Non-pigmented ciliary epithelial cell (primary cell): ENCODE data around the gene KIF18B.

ENCODE experiments used
- DNase-seq: peaks from one replicate; pipeline ENCODE4 v3.0.0-alpha.2; 2010; ENCODE audit warnings: low read depth

KIF18B gene

DNA sequence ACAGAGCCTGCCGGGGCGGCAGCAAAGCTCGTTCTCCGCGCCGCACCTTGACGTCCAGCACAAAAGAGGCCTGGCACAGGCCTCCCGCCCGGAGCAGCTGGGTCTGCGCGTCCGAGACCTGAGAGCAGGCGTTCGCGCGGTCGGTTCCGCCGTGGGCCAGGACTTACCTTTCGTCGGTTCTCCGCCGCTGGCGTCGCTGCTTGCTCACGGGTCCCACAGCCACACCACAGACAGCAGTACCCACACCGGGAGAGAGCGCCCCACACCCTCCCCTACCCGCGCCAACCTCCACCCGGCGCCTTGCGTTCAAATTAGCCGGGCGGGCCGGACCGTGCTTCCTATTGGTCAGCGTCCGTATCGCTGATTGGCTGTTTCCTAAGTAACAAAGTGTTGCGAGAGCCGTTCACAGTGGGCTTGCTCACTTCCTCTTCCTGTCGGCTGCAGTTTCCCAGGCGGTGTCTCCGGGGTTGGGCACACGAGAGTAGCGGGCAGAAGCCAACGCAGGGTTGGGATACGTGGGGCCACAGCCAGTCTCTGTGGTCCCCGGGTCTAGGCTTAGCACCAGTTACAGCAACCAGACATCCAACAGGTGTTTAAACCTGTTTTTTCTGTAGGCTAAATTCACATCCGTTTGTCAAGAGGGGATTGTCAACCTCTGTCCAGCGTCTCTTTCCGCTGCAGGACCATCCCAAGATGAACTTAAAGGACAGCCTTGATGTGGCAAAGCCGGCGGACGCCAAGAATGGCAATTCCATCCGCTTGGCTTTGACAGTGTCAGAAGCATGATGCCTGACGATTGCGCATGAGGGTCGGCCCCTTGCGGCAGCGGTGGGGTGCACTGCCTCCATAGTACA is at the start of gene KIF18B:
Gene KIF18B (minus strand): TSS at position 313 of the 854 bp plus-strand sequence. CDS start 11,429 bp downstream, outside the sequence.
- peak; percentile 78 for DNase-seq

DNA sequence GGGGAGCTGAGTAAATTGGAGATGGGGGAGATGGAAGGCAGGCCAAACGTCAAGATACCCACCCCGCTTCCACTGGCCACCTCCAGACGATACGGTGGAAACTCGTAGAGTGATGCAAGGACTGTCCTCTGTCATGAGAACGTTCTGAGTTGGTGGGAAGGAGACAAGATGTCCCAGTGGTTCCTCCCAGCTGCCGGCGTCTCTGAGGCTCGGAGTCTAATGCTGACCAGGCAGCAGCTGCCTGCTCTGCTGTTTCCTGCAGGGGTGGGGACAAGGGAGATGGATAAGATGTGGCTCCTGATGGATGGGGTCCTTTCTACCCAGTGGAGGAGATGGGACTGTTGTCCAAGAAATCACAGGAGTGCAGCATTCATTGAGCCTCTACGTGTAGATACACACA is 48.7 kb upstream of the KIF18B start:
- DNase-seq = no peak

DNA sequence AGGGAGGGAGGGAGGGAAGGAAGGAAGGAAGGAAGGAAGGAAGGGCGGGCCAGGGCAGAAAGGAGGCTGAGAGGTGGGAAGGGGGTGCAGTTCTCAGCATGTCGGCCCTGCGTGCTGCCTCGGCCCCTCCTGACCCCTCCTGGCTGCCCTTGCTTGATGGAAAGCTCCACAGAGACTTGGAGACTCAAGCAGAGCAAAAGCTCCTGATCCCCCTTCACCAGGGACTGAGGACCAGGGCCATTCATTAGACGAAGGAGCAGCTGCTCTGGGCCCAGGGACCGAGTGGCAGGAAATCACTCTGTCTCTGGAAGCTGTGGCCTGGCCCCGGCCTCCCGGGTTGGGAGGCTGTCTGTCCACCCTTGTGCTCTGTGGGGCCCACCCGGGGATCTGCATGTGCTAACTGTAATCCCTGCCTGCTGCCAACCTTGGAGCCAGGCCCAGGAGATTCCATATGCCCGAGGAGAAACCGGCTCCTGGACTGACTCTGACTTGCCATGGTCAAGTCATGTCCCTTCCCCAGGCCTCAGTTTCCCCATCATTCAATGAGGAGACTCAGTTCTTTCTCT is 47.9 kb upstream of the KIF18B start:
- DNase-seq = no peak

DNA sequence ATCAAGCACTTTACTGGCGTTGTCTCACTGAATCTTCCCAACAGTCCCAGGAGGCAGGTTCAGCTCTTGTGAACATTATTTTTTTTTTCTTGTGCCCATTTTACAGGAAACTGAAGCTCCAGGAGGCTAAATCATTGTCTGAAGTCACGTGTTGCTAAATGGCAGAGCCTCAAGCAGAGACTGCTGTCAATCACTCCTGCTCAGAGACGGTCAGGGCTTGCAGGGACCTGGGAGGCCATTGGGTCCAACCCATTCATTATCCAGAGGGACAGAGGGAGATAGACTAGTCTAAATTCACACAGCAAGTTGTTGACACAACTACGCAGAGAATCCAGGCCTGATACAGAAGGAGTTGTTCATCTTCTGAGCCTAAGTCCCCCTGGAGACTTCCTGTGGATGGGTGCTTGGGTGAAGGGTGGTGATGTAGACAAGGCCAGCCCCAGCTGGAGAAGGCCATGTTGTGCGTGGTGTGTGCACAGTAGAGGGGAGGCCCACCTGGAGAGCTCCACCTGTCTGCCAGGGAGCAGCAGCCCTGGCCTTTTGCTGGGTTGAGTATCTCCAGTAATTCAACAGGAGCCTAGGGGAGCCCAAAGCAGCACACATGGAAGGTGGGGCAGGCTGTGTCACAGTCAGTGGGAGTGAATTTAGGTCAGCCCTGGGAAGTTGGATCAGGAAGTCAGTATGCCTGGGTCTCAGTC is 44.8 kb upstream of the KIF18B start:
- DNase-seq = no peak

DNA sequence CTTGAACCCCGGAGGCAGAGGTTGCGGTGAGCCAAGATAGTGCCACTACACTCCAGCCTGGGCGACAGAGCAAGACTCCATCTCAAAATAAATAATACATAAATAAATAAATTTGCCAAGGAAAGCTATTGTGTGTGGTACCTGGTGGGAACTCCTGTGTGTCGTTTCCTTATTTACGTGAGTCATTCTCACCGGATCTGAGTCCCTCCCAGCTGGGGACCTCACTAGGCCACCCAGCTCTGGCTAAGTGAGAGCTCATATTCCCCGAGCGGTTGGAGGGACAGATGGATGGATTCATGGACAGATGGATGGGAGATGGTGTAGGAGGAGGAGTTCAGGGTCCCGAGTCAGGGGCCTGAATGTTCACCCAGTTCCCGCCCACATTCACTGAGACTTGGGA is 43.4 kb upstream of the KIF18B start:
- no peak for DNase-seq

DNA sequence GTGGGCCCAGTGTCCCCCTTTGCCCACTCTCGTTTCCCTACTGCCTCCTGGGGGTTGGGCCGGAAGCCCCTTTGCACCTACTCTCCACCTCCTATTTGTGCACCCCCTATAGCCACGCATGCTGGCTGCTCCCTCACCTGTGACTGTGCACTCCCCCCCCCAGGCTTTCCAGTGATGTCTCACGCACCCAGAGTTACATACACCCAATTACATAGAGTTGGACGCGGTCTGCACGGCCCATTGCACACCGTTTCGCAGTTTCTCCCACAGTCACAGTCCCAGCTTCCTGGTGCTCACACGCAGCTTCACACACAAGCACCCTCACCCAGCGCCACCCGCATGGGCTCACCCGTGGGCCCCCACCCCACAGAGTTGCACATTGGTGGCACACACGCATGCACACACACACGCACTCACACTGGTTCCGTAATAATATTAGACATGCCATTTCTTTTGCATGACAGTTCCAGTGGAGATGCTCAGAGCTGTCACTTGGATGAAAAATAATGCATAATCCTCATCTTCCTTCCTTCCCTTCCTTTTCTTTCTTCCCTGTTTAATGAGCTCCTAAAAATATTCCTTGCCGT is 42.1 kb upstream of the KIF18B start:
- DNase-seq = no peak

DNA sequence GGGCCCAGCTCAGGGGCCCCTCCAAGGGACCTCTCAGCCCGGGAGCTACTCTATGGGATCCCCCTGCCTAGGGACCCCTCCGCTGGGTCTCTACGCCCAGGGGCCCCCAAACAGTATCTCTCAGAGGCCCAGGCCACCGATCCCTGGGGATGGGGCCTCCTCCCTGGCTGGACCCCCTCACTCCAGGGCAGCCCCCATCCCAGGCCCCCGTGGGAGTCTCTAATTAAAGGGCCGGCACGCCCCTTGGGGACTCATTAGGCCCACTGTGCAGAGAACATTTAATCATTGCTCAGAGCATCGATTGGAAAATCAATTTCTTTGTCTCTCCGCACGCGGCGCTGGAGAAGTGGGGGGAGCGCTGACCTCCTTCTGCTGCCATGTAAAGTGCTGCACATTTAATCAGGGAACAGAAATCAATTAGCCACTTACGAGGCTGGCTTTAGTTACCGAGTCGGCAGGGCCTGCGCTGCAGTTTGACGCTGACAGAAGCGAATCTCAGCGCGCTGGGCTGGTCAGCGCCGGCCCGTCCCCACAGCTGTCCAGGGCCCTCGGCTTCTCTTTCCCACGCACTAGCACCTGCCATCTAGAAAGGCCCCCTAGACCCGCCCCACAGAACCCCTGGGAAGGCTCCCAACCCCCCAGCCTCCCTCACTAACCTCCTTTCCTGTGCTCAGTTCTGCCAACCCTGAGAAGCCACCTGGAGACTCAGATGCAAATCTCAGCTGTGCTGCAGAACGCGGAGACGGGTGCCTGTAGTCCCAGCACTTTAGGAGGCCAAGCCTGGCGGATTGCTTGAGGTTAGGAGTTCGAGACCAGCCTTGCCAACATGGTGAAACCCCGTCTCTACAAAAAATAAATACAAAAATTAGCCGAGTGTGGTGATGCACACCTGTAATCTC is 40.7 kb upstream of the KIF18B start:
- no peak for DNase-seq

DNA sequence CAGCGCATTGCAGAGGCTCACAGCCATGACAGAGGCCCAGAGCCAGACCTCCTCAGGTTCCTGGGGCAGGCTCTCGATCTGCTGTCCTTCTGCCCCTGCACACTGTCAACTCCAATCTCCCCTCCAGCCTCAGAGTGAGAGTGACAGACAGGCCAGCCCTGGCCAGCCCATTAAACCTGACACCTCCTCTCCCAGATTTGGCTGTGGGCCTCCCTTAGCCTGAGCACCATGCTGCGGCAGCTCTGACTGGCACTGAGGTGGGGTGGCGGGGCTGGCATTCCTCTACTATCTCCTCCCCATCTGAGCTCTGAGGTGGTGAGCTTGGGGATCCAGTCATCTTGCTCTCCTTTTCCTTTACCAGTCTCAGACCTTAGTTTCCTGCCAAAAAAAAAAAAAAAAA is 36.0 kb upstream of the KIF18B start:
- DNase-seq = no peak

DNA sequence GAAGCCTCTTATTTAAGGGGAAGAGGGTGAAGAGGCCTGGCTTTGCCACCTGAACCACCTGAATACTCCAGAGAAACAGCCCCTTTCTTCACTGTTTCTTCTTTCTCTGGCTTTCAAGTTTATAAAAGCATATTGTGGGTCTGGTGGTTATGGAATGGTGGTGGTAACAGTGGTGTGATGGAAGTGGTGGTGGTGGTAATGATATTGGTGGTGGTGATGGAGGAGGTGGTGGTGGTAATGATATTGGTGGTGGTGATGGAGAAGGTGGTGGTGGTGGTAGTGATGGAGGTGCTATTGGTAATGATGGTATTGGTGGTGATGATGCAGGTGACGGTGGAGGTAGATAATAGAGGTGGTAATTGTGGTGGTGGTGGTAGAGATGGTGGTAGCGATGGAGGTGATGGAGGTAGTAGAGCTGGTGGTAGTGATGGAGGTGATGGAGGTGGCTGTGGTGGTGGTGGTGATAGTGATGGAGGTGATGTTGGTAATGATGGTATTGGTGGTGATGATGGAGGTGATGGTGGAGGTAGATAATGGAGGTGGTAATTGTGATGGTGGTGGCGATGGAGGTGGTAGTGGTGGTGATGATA is 34.6 kb upstream of the KIF18B start:
- DNase-seq = no peak

DNA sequence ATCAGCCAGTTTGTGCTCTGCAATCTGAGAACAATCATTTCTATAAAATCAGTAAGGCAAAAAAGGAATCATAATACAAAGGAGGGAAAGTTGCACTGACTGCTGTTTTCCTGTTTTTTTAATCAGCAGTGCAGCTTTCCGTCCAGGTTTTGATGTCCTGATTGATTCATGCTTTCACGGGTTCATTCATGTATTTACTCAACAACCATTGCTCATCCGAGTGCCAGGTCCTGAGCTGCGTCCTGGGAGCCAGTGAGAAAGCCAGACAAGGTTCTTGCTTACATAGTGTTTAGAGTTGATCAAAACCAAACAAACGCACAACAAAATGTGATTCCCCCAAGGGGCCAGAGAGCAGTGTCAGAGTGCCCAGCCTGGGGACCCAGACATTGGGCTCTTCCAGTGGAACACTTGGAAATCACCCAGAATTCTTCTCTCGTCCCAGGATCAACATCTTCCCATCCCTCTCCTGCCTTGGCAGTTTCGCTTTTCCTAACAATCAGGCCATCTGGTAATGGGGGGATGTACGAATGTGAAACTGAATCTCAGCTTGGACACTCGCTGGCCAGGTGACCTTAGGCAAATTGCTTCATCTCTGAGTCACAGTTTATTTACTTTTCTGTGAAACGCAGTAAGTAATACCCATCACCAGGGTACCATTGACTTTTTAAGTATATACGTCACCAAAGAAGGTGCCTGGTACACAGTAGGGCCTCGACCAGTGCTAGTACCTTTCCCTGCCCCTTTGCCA is 33.8 kb upstream of the KIF18B start:
- DNase-seq = peak; percentile 14

DNA sequence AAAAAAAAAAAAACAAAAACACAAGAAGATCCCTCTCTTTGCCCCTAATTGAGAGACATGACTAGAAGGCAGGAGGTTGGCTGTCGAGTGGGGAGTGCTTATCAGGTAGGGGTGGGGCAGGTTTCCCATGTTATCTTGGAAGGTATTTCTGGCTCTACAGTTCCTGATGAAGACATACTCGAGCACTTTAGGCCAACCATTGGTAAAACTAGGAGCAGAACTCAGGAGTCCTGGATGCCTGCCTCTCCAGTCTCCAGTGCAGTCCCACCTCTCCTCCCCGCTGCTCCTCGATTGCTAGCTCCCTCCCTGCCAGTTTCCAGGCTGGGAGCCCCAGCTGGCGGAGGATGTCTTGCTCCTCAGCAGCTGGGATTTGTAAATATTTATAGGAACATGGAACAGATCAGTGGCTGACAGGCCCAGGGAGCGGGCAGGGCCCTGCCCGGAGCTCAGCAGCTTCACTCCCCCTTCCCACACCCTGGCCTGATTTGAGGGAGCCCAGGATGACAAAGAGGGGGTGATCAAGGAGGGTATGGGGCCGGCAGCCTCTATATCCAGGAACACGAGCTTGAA is 31.9 kb upstream of the KIF18B start:
- DNase-seq = no peak

DNA sequence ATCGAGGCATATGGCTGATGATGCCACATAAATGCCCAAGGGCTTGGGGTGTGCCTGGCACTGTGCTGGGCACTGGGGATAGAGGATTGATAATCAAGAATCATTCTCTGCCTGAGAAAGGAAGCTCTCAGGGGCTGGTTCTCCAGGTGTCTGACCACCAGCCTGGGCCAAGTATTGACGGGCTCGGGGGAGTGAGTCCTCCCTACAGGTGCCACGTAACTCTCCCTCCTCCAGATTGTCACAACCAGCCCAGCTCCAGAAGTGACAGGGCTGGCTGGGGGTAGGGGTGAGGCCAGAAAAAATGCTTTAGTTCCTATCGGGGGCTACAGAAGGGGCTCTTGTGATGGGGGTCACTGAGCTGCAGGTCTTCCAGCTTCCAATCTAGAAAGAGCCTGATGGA is 31.2 kb upstream of the KIF18B start:
- DNase-seq = no peak

DNA sequence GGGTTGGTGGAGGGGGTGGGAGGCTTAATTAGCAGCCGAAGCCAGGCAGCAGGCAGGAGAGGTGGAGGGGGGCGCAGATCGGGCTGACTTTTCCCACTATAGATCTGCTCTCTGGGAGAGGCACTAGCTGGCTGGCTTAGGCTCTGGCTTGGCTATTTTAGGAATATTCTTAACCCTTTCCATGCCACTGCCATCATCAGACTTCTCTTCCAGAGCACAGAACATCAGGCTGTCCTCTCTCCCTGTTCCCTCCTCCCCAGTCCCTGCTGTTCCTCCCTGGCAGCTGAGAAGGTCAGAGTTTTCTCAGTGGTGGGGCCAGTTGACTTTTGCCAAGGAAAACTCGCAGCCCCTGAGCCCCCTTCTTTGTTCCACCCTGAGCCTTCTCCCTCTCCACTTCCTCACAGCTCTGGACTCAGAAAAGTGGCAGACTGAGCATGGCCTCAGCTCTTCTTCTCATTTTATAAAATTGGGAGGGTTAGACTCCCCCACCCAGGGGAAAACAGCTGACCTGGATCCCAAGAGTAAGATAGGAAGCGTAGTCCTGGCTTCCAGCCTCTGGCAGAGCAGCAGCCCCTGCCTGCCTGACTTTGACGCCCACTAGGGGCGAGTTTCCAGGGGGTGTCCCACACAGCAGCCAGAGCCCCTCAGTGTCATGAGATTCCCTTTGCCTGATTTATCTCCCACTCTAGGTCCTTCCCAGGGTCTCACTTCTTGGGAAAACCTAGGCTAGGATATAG is 30.4 kb upstream of the KIF18B start:
- DNase-seq = no peak

DNA sequence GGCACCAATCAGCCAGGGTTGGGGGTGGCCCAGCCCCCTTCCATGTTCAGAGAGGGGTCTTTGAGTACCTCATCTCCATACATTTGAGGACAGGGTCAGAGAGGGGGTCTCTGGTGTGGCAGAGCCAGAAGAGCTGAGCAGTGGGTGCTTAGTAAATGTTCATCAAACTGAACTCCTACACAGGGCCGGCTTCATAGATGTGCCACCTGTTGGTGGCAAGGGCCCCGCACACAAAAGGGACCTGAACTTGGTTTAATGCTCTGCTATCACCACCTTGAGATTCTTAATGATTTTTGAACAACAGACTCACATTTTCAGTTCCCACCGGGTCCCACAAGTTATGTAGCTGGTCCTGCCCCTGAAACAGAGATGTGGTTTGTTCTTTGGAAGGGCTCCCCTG is 29.5 kb upstream of the KIF18B start:
- DNase-seq = no peak

DNA sequence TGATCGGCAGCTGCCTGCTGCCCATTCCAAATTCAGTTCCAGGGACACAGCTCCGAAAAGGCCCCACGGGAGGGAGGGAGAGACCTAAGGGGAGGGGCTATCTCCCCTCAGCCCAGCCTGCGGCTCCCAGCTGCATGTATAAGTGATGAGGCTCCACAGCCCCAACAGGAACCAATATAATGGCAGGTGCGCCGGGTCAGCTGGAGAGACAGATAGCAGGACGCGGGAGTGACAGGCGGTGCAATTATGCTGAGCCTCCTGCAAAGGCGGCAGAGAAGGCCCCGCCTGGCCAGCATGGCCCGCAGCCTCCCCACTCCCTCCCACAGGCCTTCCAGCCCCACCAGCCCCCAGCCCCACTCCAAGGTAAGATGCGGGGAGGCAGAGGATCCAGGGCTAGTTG is 28.6 kb upstream of the KIF18B start:
- no peak for DNase-seq

DNA sequence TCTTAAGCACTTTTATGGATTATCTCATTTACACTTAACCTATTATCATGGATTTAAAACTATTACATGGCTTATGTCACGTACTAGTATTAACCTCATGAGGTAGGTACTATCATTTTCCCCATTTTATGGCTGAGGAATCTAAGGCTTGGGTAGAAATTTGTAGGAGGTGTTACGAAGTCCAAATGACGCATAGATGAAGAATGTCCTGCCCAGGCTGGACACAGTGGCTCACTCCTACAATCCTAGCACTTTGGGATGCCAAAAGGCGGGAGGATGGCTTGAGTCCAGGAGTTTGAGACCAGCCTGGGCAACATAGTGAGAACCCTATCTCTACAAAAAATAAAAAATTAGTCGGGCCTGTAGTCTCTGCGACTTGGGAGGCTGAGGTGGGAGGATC is 25.4 kb upstream of the KIF18B start:
- no peak for DNase-seq

DNA sequence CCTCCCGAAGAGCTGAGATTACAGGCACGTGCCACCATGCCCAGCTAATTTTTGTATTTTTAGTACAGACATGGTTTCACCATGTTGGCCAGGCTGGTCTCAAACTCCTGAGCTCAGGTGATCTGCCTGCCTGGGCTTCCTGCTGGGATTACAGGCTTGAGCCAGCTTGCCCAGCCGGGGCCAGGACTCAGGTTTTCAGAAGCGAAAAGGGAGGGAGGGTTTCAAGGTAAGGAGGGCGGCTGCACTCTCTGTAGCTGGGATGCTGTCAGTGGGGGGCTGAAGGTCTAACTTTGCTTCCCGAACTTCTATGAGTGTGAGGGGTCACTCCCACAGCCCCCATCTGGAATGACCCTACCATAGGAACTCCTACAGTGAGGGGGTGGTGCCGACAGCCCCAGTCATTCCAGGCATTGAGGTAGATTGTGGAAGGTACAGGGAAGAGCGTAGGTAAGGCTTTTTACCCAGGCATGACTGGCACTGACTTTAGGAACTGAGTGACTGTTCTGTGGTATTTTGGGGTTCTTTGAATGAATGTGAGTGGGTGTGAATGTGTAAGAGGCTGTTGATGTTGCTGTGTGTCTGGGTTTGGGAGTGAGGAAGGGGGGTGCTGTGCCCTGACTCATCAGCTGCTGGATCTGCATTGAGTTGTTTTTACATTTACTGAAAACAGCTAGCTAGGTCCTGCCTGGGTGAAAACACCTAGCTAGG is 24.4 kb upstream of the KIF18B start:
- DNase-seq = peak; percentile 36

DNA sequence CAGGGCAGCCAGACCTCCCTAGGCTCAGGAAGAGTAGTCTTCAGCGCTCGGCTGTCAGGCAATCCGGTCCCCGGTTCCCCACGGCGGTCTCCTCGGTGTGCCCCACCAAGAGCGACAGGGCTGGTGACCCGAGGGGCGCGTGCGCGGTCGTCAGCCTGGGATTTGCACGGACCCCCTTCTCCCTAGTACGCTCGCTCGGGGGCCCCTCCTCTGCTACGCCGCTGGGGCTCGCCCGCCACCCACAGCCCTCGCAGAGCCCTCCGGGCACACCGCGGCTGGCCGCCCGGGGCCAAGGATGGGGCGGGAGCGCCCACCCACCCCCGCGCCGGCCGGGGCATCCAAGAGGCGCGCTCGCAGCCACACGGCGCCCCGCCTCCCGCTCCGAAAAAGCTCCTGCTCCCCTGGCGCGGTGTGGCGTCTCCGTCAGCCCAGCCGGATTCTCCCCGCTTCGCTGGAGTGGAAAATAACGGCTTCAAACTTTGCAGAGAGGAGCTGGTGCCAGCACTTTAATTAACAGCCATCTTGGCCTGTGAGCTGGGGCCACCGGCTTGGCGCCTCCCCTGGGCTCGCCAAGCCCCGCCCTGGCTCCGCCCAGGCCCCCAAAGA is 22.7 kb upstream of the KIF18B start:
- DNase-seq = no peak
